ENCODE results near the gene ATP6V1G2. TPM values are rescaled to one million over a fixed set of nuclear protein-coding genes. Genes with fewer than 3 reads are reported as not detected.

ATP6V1G2 gene
- total and polyA plus RNA-seq, 12 donors: 0.87 to 6.6 (median 3.1) TPM

DNA sequence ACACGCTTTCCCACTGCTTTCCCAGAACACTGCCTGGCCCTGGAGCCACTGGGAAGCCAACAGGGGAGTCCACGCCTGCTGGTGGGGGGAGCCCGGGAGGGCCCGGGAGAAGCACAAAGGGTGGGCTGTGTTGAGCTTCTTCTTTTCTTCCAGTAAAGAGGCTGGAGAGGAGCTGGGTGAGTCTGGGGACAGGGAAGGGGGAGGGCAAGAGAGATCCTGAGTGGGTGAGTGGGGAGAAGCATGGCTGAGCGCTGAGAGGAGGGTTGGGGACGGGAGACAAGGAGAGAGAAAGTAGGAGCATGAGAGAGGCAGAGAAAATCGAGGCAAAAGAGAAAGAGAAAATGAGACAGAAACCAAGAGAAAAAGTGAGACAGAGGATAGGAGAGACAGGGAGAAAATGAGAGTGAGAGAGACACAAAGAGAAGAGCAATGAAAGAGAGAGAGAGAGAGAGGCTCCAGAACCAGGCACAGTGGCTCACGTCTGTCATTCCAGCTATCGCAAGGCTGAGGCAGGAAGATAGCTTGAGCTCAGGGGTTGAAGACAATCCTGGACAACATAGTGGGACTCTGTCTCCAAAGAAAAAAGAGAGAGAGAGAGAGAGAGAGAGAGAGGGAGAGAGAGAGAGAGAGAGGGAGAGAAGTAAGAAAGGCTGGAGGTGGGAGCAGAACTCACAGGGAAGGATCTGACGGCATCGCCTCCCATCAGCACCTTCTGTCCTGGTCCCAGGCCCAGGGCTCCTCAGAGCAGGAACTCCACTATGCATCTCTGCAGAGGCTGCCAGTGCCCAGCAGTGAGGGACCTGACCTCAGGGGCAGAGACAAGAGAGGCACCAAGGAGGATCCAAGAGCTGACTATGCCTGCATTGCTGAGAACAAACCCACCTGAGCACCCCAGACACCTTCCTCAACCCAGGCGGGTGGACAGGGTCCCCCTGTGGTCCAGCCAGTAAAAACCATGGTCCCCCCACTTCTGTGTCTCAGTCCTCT lies 41.7 kb upstream of the ATP6V1G2 start:
- 55 to 64% (median 58%) methylated on average over 12 of the region's 12 CpGs for WGBS, 4 donors
- Histone ChIP-seq H3K4me1 (replicated peaks in 1 of 2) (no peaks in the 10 kb centered on the region), H3K27ac (peak overlapping the region in 1 of 5 donors; percentile 63)

GRCh38 chr6:31586599-31587281 lies 40.3 kb upstream of the ATP6V1G2 start:
- Histone ChIP-seq H3K36me3 (replicated peaks in 1 of 2) (no peaks in the 10 kb centered on the region), H3K27ac (peak overlapping the region in 2 of 5 donors; percentile 12 to 63), H3K27me3 (no peaks in the 10 kb centered on the region), H3K4me1 (replicated peaks in 1 of 2) (peaks cover 0 to under 1% of the 10 kb centered on the region in 2 donors), H3K4me3 (no peak overlapping the region), H3K9me3 (replicated peaks in 1 of 3) (no peaks in the 10 kb centered on the region)
- no peak for TF ChIP-seq CTCF (IDR thresholded peaks at IDR 0.05)
- no peak for TF ChIP-seq POLR2A (IDR thresholded peaks at IDR 0.05)
- WGBS, 4 donors: 46 to 56% (median 54%) methylated on average over 4 to 9 of the region's 9 CpGs
- no peak for DNase-seq
- intact Hi-C loops (cut with DNase I): no loop called here

More for the DNA sequence above, 41.7 kb upstream of the ATP6V1G2 start:
- no peak for TF ChIP-seq CTCF (IDR thresholded peaks at IDR 0.05)
- TF ChIP-seq POLR2A (IDR thresholded peaks at IDR 0.05): no peak
- no peaks in the 10 kb centered on the region for H3K36me3 ChIP-seq (replicated peaks in 1 of 2)
- intact Hi-C loops (cut with DNase I): no loop called here
- H3K4me3 ChIP-seq: no peak overlapping the region
- no peaks in the 10 kb centered on the region for H3K27me3 ChIP-seq
- H3K9me3 ChIP-seq (replicated peaks in 1 of 3): no peaks in the 10 kb centered on the region
- DNase-seq: no peak

GRCh38 chr6:31586008-31586407 lies 39.6 kb upstream of the ATP6V1G2 start, which contains the start of gene LST1:
LST1 (plus strand) TSS chr6:31586277; CDS start chr6:31587300, 1,023 bp downstream.
- peak within 1 kb of the TSS in 3 of 5 donors; percentile 6 to 63 (median 12) for H3K27ac ChIP-seq

More at GRCh38 chr6:31586008-31586407, 39.6 kb upstream of the ATP6V1G2 start, which contains the start of gene LST1:
- intact Hi-C loops (cut with DNase I): no loop called here
- H3K9me3 ChIP-seq (replicated peaks in 1 of 3): no peaks in the 10 kb centered on the region
- H3K36me3 ChIP-seq (replicated peaks in 1 of 2): no peaks in the 10 kb centered on the region
- H3K27me3 ChIP-seq: no peaks in the 10 kb centered on the region
- no peak within 1 kb of the TSS for H3K4me3 ChIP-seq
- no peak for TF ChIP-seq CTCF (IDR thresholded peaks at IDR 0.05)
- no peak for TF ChIP-seq POLR2A (IDR thresholded peaks at IDR 0.05)
- WGBS, 4 donors: 23 to 53% (median 50%) methylated on average over 1 of the region's 1 CpG
- H3K4me1 ChIP-seq (replicated peaks in 1 of 2): peaks cover 0 to 5% of the 10 kb centered on the region in 2 donors
- DNase-seq: peak in 2 of 7 donors; percentile 25 to 31

Data from adrenal gland (tissue), 12 donors.